ENCODE measurements around the gene NRXN3.

DNA sequence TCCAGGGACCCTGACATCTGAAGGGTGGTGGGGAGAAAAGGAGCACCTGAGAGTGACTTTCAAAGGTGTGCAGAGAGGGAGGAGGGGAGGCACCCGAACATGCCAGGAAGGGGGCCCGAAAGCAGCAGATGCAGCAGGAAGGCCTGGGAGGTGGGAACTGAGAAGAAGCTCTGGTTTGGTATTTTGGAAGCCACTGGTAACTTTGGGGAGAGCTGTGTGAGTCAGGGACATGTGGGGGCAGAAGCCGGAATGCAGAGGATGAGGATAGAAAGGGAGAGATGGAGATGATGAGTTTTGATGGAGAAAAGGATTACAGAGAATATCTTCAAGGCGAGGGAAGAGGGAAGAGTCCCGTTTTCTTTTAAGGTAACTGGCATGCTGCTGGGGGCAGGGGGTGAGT lies 50.1 kb downstream of the NRXN3 start:
- TF ChIP-seq, protein P1, sequence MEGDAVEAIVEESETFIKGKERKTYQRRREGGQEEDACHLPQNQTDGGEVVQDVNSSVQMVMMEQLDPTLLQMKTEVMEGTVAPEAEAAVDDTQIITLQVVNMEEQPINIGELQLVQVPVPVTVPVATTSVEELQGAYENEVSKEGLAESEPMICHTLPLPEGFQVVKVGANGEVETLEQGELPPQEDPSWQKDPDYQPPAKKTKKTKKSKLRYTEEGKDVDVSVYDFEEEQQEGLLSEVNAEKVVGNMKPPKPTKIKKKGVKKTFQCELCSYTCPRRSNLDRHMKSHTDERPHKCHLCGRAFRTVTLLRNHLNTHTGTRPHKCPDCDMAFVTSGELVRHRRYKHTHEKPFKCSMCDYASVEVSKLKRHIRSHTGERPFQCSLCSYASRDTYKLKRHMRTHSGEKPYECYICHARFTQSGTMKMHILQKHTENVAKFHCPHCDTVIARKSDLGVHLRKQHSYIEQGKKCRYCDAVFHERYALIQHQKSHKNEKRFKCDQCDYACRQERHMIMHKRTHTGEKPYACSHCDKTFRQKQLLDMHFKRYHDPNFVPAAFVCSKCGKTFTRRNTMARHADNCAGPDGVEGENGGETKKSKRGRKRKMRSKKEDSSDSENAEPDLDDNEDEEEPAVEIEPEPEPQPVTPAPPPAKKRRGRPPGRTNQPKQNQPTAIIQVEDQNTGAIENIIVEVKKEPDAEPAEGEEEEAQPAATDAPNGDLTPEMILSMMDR (IDR thresholded peaks at IDR 0.05; ENCODE audit: insufficient read depth, low read length, poor library complexity, severe bottlenecking), result no peak
- TF ChIP-seq EZH2phosphoT487 (conservative IDR thresholded peaks at IDR 0.05; ENCODE audit: low read length), result no peak
